ENCODE measurements around the gene BEST4.

BEST4 gene

GRCh38 chr1:44743211-44743610, 44.8 kb downstream of the BEST4 start:
- TF ChIP-seq, protein P1, sequence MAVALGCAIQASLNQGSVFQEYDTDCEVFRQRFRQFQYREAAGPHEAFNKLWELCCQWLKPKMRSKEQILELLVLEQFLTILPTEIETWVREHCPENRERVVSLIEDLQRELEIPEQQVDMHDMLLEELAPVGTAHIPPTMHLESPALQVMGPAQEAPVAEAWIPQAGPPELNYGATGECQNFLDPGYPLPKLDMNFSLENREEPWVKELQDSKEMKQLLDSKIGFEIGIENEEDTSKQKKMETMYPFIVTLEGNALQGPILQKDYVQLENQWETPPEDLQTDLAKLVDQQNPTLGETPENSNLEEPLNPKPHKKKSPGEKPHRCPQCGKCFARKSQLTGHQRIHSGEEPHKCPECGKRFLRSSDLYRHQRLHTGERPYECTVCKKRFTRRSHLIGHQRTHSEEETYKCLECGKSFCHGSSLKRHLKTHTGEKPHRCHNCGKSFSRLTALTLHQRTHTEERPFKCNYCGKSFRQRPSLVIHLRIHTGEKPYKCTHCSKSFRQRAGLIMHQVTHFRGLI (tag by site-specific recombination; IDR thresholded peaks at IDR 0.05), result peak; percentile 63; the same call in 1 of the 2 replicates
- no peak for TF ChIP-seq ZNF623 (tag by site-specific recombination; IDR thresholded peaks at IDR 0.05)
- TF ChIP-seq ZNF341 (tag by site-specific recombination; IDR thresholded peaks at IDR 0.05; ENCODE audit: low read depth), result no peak
- TF ChIP-seq KLF1 (tag by site-specific recombination; IDR thresholded peaks at IDR 0.05), result no peak
- no peaks in the 10 kb centered on the region for H3K9me3 ChIP-seq (ENCODE audit: control insufficient read depth, insufficient read depth, low read depth, low read length)
- H3K4me1 ChIP-seq (ENCODE audit: control insufficient read depth, insufficient read depth, low read length), result peaks cover 3% of the 10 kb centered on the region; the same call in 1 of the 2 replicates
- CTCF ChIA-PET, result interaction anchor here (1.1 to 1.8 kb wide), 2 partner anchors 12 to 13 kb away, joined by 8 to 10 read pairs; partner anchors contain the start of gene RNU5D-1
- peaks cover 44 to 64% of the 10 kb centered on the region in 2 experiments for H3K36me3 ChIP-seq (ENCODE audit: control insufficient read depth in 2 of 2, insufficient read depth in 1 of 2, low read length in 2 of 2)
- POLR2A ChIA-PET, result interaction anchor here (0.6 to 2.6 kb wide), 3 partner anchors 17 to 32 kb away, joined by 4 to 8 read pairs (median 6); partner anchors contain the start of gene RPS8
- H3K27ac ChIP-seq (ENCODE audit: extremely low read depth, low read depth, low read length), result no peak overlapping the region
- no peak overlapping the region for H3K4me3 ChIP-seq (ENCODE audit: low read depth, low read length)

GRCh38 chr1:44740179-44740617, 47.8 kb downstream of the BEST4 start:
- ChIA-PET CTCF (interaction anchor here (1.2 to 3.4 kb wide), 2 partner anchors 9 to 11 kb away, joined by 4 to 19 read pairs; partner anchors contain the start of gene RNU5D-1), POLR2A (interaction anchor here (0.5 to 2.3 kb wide), 5 partner anchors 10 to 563 kb away, joined by 3 to 15 read pairs (median 4); partner anchors contain the start of gene RPS8)
- peaks cover 3% of the 10 kb centered on the region; the same call in 1 of the 2 replicates for H3K4me1 ChIP-seq (ENCODE audit: control insufficient read depth, insufficient read depth, low read length)
- peak overlapping the region; percentile 66 for H3K4me3 ChIP-seq (ENCODE audit: low read depth, low read length)
- no peaks in the 10 kb centered on the region for H3K9me3 ChIP-seq (ENCODE audit: control insufficient read depth, insufficient read depth, low read depth, low read length)
- no peak for TF ChIP-seq HOXD13 (CRISPR knock-in tag; IDR thresholded peaks at IDR 0.05; ENCODE audit: borderline replicate concordance)
- TF ChIP-seq ZBTB8A (tag by site-specific recombination; IDR thresholded peaks at IDR 0.05), result no peak
- TF ChIP-seq ZNF335 (tag by site-specific recombination; conservative IDR thresholded peaks at IDR 0.05), result peak; percentile 2
- TF ChIP-seq PRDM1 (tag by site-specific recombination; IDR thresholded peaks at IDR 0.05), result 0 out of 2 replicates have a peak, but pooled peaks have one; percentile 16
- peak overlapping the region; percentile 78 for H3K27ac ChIP-seq (ENCODE audit: extremely low read depth, low read depth, low read length)
- H3K36me3 ChIP-seq (ENCODE audit: control insufficient read depth in 2 of 2, insufficient read depth in 1 of 2, low read length in 2 of 2), result peaks cover 31 to 37% of the 10 kb centered on the region in 2 experiments

DNA sequence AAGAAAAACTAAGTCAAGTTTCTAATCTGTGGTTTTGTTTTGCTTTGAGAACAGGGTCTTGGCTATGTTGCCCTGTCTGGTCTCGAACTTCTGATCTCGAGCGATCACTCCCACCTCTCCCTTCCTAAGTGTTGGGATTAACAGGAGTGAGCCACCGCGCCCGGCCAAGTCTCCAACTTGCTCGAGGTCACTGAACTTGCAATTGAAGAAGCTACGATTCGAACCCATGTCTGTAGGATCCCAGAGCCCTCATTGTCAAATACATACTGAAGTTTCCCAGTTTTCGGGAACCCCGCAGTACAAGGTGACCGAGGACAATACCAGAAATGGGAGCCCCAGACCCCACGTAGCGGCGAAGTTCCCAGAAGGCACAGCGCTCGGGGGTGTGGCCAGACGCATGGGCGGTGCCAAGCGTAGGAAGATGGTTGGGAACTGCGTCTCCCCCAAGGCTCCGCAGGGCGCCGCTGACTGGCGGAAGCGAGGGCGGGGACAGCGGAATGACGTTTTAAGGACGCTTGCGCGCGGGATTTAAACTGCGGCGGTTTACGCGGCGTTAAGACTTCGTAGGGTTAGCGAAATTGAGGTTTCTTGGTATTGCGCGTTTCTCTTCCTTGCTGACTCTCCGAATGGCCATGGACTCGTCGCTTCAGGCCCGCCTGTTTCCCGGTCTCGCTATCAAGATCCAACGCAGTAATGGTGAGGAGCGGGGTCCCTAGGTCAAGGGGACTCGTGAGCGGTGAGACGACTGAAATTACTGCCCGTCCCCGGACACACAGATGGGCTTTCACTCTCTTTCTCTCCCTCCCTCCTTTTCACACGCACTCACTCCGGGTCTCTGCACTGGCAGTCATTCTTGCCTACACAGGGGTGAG, 48.4 kb downstream of the BEST4 start, which contains the start of gene KIF2C:
Gene KIF2C (plus strand): TSS at position 531 of the 872 bp plus-strand sequence. CDS start 96 bp downstream, at position 627.
- CTCF ChIA-PET, result interaction anchor here (3.4 kb wide), 1 partner anchor 8 kb away, joined by 19 read pairs; the partner anchor contains the start of gene RNU5D-1
- H3K4me1 ChIP-seq (ENCODE audit: control insufficient read depth, insufficient read depth, low read length), result peaks cover 3% of the 10 kb centered on the region; the same call in 1 of the 2 replicates
- H3K27ac ChIP-seq (ENCODE audit: extremely low read depth, low read depth, low read length), result peak within 1 kb of the TSS; percentile 78
- peak within 1 kb of the TSS; percentile 66 for H3K4me3 ChIP-seq (ENCODE audit: low read depth, low read length)
- no peaks in the 10 kb centered on the region for H3K9me3 ChIP-seq (ENCODE audit: control insufficient read depth, insufficient read depth, low read depth, low read length)
- H3K36me3 ChIP-seq (ENCODE audit: control insufficient read depth in 2 of 2, insufficient read depth in 1 of 2, low read length in 2 of 2), result peaks cover 26 to 35% of the 10 kb centered on the region in 2 experiments
- POLR2A ChIA-PET, result interaction anchor here (0.5 to 2.3 kb wide), 5 partner anchors 9 to 65 kb away, joined by 3 to 15 read pairs (median 4); partner anchors contain the start of genes RNU5D-1 and RPS8
- TF ChIP-seq ELK4 (IDR thresholded peaks at IDR 0.05; ENCODE audit: borderline replicate concordance, low read depth, low read length), result peak; percentile 27; the same call in 1 of the 2 replicates
- 0 out of 2 replicates have a peak, but pooled peaks have one; percentile 16 for TF ChIP-seq OVOL3 (tag by site-specific recombination; IDR thresholded peaks at IDR 0.05)
- 0 out of 2 replicates have a peak, but pooled peaks have one; percentile 35 for TF ChIP-seq MYNN (tag by site-specific recombination; IDR thresholded peaks at IDR 0.05; ENCODE audit: borderline replicate concordance)
- no peak for TF ChIP-seq ZNF777 (tag by site-specific recombination; IDR thresholded peaks at IDR 0.05; ENCODE audit: borderline replicate concordance)
- TF ChIP-seq KLF8 (tag by site-specific recombination; IDR thresholded peaks at IDR 0.05), result peak; percentile 85
- TF ChIP-seq ZFP37 (tag by site-specific recombination; IDR thresholded peaks at IDR 0.05), result peak; percentile 85; the same call in 1 of the 2 replicates
- peak; percentile 95 for TF ChIP-seq PRDM1 (tag by site-specific recombination; IDR thresholded peaks at IDR 0.05)
- peak; percentile 30; the same call in 1 of the 2 replicates for TF ChIP-seq ZNF580 (tag by site-specific recombination; IDR thresholded peaks at IDR 0.05)
- TF ChIP-seq, protein P2, sequence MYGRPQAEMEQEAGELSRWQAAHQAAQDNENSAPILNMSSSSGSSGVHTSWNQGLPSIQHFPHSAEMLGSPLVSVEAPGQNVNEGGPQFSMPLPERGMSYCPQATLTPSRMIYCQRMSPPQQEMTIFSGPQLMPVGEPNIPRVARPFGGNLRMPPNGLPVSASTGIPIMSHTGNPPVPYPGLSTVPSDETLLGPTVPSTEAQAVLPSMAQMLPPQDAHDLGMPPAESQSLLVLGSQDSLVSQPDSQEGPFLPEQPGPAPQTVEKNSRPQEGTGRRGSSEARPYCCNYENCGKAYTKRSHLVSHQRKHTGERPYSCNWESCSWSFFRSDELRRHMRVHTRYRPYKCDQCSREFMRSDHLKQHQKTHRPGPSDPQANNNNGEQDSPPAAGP (tag by site-specific recombination; IDR thresholded peaks at IDR 0.05), result peak; percentile 43; the same call in 1 of the 2 replicates
- 0 out of 2 replicates have a peak, but pooled peaks have one; percentile 10 for TF ChIP-seq HIC1 (tag by site-specific recombination; IDR thresholded peaks at IDR 0.05)
- peak; percentile 52; the same call in 1 of the 2 replicates for TF ChIP-seq ZNF366 (tag by site-specific recombination; conservative IDR thresholded peaks at IDR 0.05)
- TF ChIP-seq, protein P3, sequence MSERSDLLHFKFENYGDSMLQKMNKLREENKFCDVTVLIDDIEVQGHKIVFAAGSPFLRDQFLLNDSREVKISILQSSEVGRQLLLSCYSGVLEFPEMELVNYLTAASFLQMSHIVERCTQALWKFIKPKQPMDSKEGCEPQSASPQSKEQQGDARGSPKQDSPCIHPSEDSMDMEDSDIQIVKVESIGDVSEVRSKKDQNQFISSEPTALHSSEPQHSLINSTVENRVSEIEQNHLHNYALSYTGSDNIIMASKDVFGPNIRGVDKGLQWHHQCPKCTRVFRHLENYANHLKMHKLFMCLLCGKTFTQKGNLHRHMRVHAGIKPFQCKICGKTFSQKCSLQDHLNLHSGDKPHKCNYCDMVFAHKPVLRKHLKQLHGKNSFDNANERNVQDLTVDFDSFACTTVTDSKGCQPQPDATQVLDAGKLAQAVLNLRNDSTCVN (tag by site-specific recombination; optimal IDR thresholded peaks at IDR 0.05), result peak; percentile 50
- TF ChIP-seq MZF1 (tag by site-specific recombination; IDR thresholded peaks at IDR 0.05; ENCODE audit: borderline replicate concordance), result peak; percentile 15; the same call in 1 of the 2 replicates

All from HEK293 (cell line).